SK-N-SH (cell line): ENCODE results near the gene CFAP100. TPM values are rescaled to one million over a fixed set of nuclear protein-coding genes. Genes with fewer than 3 reads are reported as not detected.

Source experiments
- CTCF ChIA-PET: fragments of 300-600, 350-600 bp; formaldehyde crosslinking; extraction: SDS; loops from one replicate; lab custom pipeline; 2021; lab: Yijun Ruan, JAX
- POLR2A ChIA-PET: fragments of 350-600 bp; sonication (Branson Sonifier 250); formaldehyde crosslinking; extraction: SDS; loops from one replicate; lab custom pipeline; 2020; ENCODE audit warnings: antibody characterized with exemption, inconsistent platforms; lab: Yijun Ruan, JAX
- DNase-seq: peaks from one replicate; pipeline ENCODE4 v3.0.0; 2012
- H2AFZ ChIP-seq: fragments of 200-600 bp; sonication (generic); 2 replicates; pipeline ENCODE4 v1.8.1; 2016; ENCODE audit warnings: antibody characterized with exemption, mild to moderate bottlenecking, low read depth
- H3F3A ChIP-seq: fragments of 200-600 bp; sonication (generic); replicated peaks from 2 replicates; pipeline ENCODE3; 2016; ENCODE audit warnings: antibody characterized with exemption, mild to moderate bottlenecking; ENCODE audit not compliant: insufficient read depth
- H3K27ac ChIP-seq, 2 experiments: fragments of 200-500 bp in 1 of 2; fragments of 200-600 bp in 1 of 2; sonication (Bioruptor generic) in 1 of 2; sonication (generic), shearing (Covaris generic) in 1 of 2; 2 replicates each; pipeline versions ENCODE4 v1.5.1 to v1.6.1; 2014 to 2016; ENCODE audit warnings: low read depth in 2 of 2, inconsistent platforms in 1 of 2, low read length in 1 of 2, mild to moderate bottlenecking in 1 of 2, mixed read lengths in 1 of 2
- H3K27me3 ChIP-seq: fragments of 200-600 bp; sonication (generic), shearing (Covaris generic); 2 replicates; pipeline ENCODE4 v1.6.1; 2016; ENCODE audit warnings: mixed run types; ENCODE audit not compliant: insufficient read depth
- H3K36me3 ChIP-seq, 2 experiments: fragments of 200-500 bp in 1 of 2; fragments of 200-600 bp in 1 of 2; sonication (Bioruptor generic) in 1 of 2; sonication (generic) in 1 of 2; replicated peaks in 1 of 2; 2 replicates each; pipeline versions ENCODE3 to v1.5.1; 2014 to 2016; ENCODE audit warnings: low read length in 1 of 2, mild to moderate bottlenecking in 1 of 2; ENCODE audit not compliant: insufficient read depth in 2 of 2, control insufficient read depth in 1 of 2
- H3K4me1 ChIP-seq, 2 experiments: fragments of 200-500 bp in 1 of 2; fragments of 200-600 bp in 1 of 2; sonication (Bioruptor generic) in 1 of 2; sonication (generic), shearing (Covaris generic) in 1 of 2; 2 replicates each; pipeline versions ENCODE4 v1.5.1 to v1.6.1; 2014 to 2016; ENCODE audit warnings: low read depth in 1 of 2, low read length in 1 of 2, mixed run types in 1 of 2; ENCODE audit not compliant: insufficient read depth in 2 of 2, control insufficient read depth in 1 of 2
- H3K4me2 ChIP-seq: fragments of 200-600 bp; sonication (generic), shearing (Covaris generic); 2 replicates; pipeline ENCODE4 v1.6.1; 2017; ENCODE audit warnings: mixed run types
- H3K4me3 ChIP-seq, 2 experiments: fragments of 200-500 bp in 1 of 2; fragments of 200-600 bp in 1 of 2; sonication (Bioruptor generic) in 1 of 2; sonication (generic), shearing (Covaris generic) in 1 of 2; 2 replicates each; pipeline versions ENCODE4 v1.5.1 to v1.8.1; 2014 to 2016; ENCODE audit warnings: low read depth in 2 of 2, inconsistent platforms in 1 of 2, low read length in 1 of 2, mild to moderate bottlenecking in 1 of 2, mixed read lengths in 1 of 2, moderate library complexity in 1 of 2
- H3K79me2 ChIP-seq: fragments of 200-600 bp; sonication (generic); 2 replicates; pipeline ENCODE4 v1.8.1; 2017; ENCODE audit warnings: mild to moderate bottlenecking; ENCODE audit not compliant: insufficient read depth
- H3K9ac ChIP-seq: fragments of 200-600 bp; sonication (generic); 2 replicates; pipeline ENCODE4 v1.6.1; 2017; ENCODE audit warnings: mixed run types
- H3K9me2 ChIP-seq: fragments of 200-600 bp; sonication (generic); 2 replicates; pipeline ENCODE4 v1.6.1; 2017; ENCODE audit warnings: mixed run types
- H3K9me3 ChIP-seq: fragments of 200-600 bp; sonication (generic); 2 replicates; pipeline ENCODE4 v1.6.1; 2017; ENCODE audit warnings: mixed run types, mild to moderate bottlenecking, moderate library complexity
- H4K20me1 ChIP-seq: fragments of 200-600 bp; sonication (generic); 2 replicates; pipeline ENCODE4 v1.6.1; 2017; ENCODE audit warnings: mild to moderate bottlenecking, mixed run types; ENCODE audit not compliant: insufficient read depth
- CHD2 ChIP-seq: fragments of 150-350 bp; IDR thresholded peaks from 2 replicates; pipeline ENCODE4 v1.6.1; 2018; ENCODE audit warnings: low read length; ENCODE audit not compliant: partially characterized antibody
- ELF1 ChIP-seq: IDR thresholded peaks from 2 replicates; pipeline ENCODE4 v1.4.0; 2012
- EP300 ChIP-seq, 2 experiments: IDR thresholded peaks; 2 replicates each; pipeline versions ENCODE4 v1.4.0 to v1.6.1; 2012; ENCODE audit warnings: borderline replicate concordance in 1 of 2, low read depth in 1 of 2, low read length in 1 of 2
- EZH2phosphoT487 ChIP-seq: fragments of 200-600 bp; sonication (generic); IDR thresholded peaks from 2 replicates; pipeline ENCODE4 v1.6.1; 2017; ENCODE audit warnings: low read depth, mixed run types, mild to moderate bottlenecking, antibody characterized with exemption, moderate library complexity, borderline replicate concordance
- FOXJ3 ChIP-seq: sonication (generic); formaldehyde crosslinking; IDR thresholded peaks from 2 replicates; pipeline ENCODE4 v1.5.1; 2020; ENCODE audit warnings: mild to moderate bottlenecking, missing genetic modification reagents
- FOXM1 ChIP-seq: IDR thresholded peaks from 2 replicates; pipeline ENCODE4 v1.4.0; 2012; ENCODE audit warnings: low read depth, mild to moderate bottlenecking
- GATA2 ChIP-seq: sonication (generic); formaldehyde crosslinking; IDR thresholded peaks from 2 replicates; pipeline ENCODE4 v1.5.0; 2020; ENCODE audit warnings: mild to moderate bottlenecking, missing genetic modification reagents
- IRF3 ChIP-seq: fragments of 150-350 bp; IDR thresholded peaks from 2 replicates; pipeline ENCODE4 v1.6.1; 2016; ENCODE audit warnings: mild to moderate bottlenecking, low read depth, low read length
- JUND ChIP-seq: IDR thresholded peaks from 2 replicates; pipeline ENCODE4 v1.4.0; 2012
- MXI1 ChIP-seq: IDR thresholded peaks from 2 replicates; pipeline ENCODE4 v1.6.1; 2012; ENCODE audit warnings: mild to moderate bottlenecking, low read depth, low read length, improper control_type of control experiment
- NFIC ChIP-seq: IDR thresholded peaks from 2 replicates; pipeline ENCODE4 v1.4.0; 2012; ENCODE audit warnings: borderline replicate concordance
- NRF1 ChIP-seq: IDR thresholded peaks from 2 replicates; pipeline ENCODE4 v1.6.1; 2012; ENCODE audit warnings: low read depth, mild to moderate bottlenecking, low read length
- RAD21 ChIP-seq: IDR thresholded peaks from 2 replicates; pipeline ENCODE4 v1.6.1; 2012; ENCODE audit warnings: mild to moderate bottlenecking, low read length
- RCOR1 ChIP-seq: fragments of 150-350 bp; IDR thresholded peaks from 2 replicates; pipeline ENCODE4 v1.6.1; 2017; ENCODE audit warnings: antibody characterized with exemption, low read length
- REST ChIP-seq: IDR thresholded peaks from 2 replicates; pipeline ENCODE4 v1.6.1; 2012; ENCODE audit warnings: mild to moderate bottlenecking, low read depth, low read length, moderate library complexity
- RFX5 ChIP-seq: IDR thresholded peaks from 2 replicates; pipeline ENCODE4 v1.6.1; 2012; ENCODE audit warnings: mild to moderate bottlenecking, improper control_type of control experiment, low read length
- RXRA ChIP-seq: IDR thresholded peaks from 2 replicates; pipeline ENCODE4 v1.4.0; 2012; ENCODE audit warnings: low read depth, mild to moderate bottlenecking, borderline replicate concordance
- TCF12 ChIP-seq: IDR thresholded peaks from 2 replicates; pipeline ENCODE4 v1.4.0; 2012
- TEAD4 ChIP-seq: IDR thresholded peaks from 2 replicates; pipeline ENCODE4 v1.4.0; 2012; ENCODE audit warnings: mild to moderate bottlenecking, borderline replicate concordance; ENCODE audit not compliant: insufficient read depth
- USF2 ChIP-seq: fragments of 150-350 bp; IDR thresholded peaks from 2 replicates; pipeline ENCODE4 v1.6.1; 2017; ENCODE audit warnings: antibody characterized with exemption, low read length, low read depth, borderline replicate concordance
- YY1 ChIP-seq: IDR thresholded peaks from 2 replicates; pipeline ENCODE4 v1.4.0; 2012; ENCODE audit warnings: low read depth, mild to moderate bottlenecking
- WGBS: methylation state at CpG from one replicate; pipeline ENCODE4 v1.1.6; 2017; ENCODE audit warnings: low lambda C conversion rate; 5-methylcytosine and 5-hydroxymethylcytosine counted together
- polyA plus RNA-seq, 3 experiments: library from polyadenylated mRNA; depleted of rRNA; stranded (reverse); fragments of >200 nt; gene quantifications; 2 replicates each; pipeline ENCODE4 v1.2.3, GENCODE V29; 2012

CFAP100 gene
- polyA plus RNA-seq, 1 of the 3 experiments (the other 2 are of a cell fraction) = not detected

- TF ChIP-seq IRF3 (no peak), RCOR1 (no peak), GATA2 (CRISPR knock-in tag) (no peak), ELF1 (no peak), JUND (no peak), RFX5 (no peak), EP300 (IDR thresholded peaks at IDR 0.05; ENCODE audit: borderline replicate concordance in 1 of 2, low read depth in 1 of 2, low read length in 1 of 2) (no peak), NRF1 (no peak), EZH2phosphoT487 (no peak), FOXM1 (no peak), TCF12 (no peak)
- TF ChIP-seq, all 33 proteins: peak for 0
- DNase-seq = no peak
- POLR2A ChIA-PET = no interaction called here
Measured at GRCh38 chr3:126390201-126390600, 4.5 kb upstream of the CFAP100 start.

GRCh38 chr3:126390751-126391150 is 4.0 kb upstream of the CFAP100 start:
- no peaks in the 10 kb centered on the region for H3K27me3 ChIP-seq
- H4K20me1 ChIP-seq = no peaks in the 10 kb centered on the region
- H3K4me1 ChIP-seq = peaks cover 0 to 25% of the 10 kb centered on the region in 2 experiments; a peak in 2 of 4 replicates
- H3K36me3 ChIP-seq = no peaks in the 10 kb centered on the region
- no peaks in the 10 kb centered on the region for H3K9me3 ChIP-seq
- CTCF ChIA-PET = interaction anchor here (0.7 to 7.1 kb wide), 14 partner anchors 8 to 267 kb away, joined by 3 to 79 read pairs (median 4); partner anchors contain the start of gene ZXDC
- no peak overlapping the region for H3K4me2 ChIP-seq
- TF ChIP-seq TEAD4 (no peak), JUND (no peak), NFIC (no peak), RCOR1 (no peak), USF2 (no peak), RAD21 (no peak), FOXM1 (no peak), MXI1 (no peak), YY1 (no peak), EP300 (IDR thresholded peaks at IDR 0.05; ENCODE audit: borderline replicate concordance in 1 of 2, low read depth in 1 of 2, low read length in 1 of 2) (no peak), REST (no peak), GATA2 (CRISPR knock-in tag) (no peak), FOXJ3 (CRISPR knock-in tag) (no peak), RXRA (no peak), CHD2 (no peak), TCF12 (no peak)
- TF ChIP-seq, all 33 proteins: peak for 0
- 29% methylated on average over 4 of the region's 4 CpGs for WGBS
- DNase-seq = no peak
- H3K4me3 ChIP-seq = no peak overlapping the region
- H2AFZ ChIP-seq = no peak overlapping the region
- no peaks in the 10 kb centered on the region for H3K9me2 ChIP-seq
- H3K27ac ChIP-seq = no peak overlapping the region
- no peak overlapping the region for H3K9ac ChIP-seq
- no peaks in the 10 kb centered on the region for H3F3A ChIP-seq
- POLR2A ChIA-PET = no interaction called here
- H3K79me2 ChIP-seq = no peaks in the 10 kb centered on the region

More at GRCh38 chr3:126390201-126390600, 4.5 kb upstream of the CFAP100 start:
- Histone ChIP-seq H3K9me2 (no peaks in the 10 kb centered on the region), H3K4me1 (peaks cover 0 to 25% of the 10 kb centered on the region in 2 experiments; a peak in 2 of 4 replicates), H2AFZ (no peak overlapping the region), H3F3A (no peaks in the 10 kb centered on the region), H3K27ac (no peak overlapping the region), H3K9ac (no peak overlapping the region), H4K20me1 (no peaks in the 10 kb centered on the region), H3K79me2 (no peaks in the 10 kb centered on the region), H3K9me3 (no peaks in the 10 kb centered on the region), H3K27me3 (no peaks in the 10 kb centered on the region), H3K4me2 (no peak overlapping the region), H3K4me3 (no peak overlapping the region), H3K36me3 (no peaks in the 10 kb centered on the region)
- CTCF ChIA-PET = interaction anchor here (0.9 to 7.1 kb wide), 21 partner anchors 9 to 266 kb away, joined by 3 to 79 read pairs (median 4); partner anchors contain the start of gene ZXDC
- 80% methylated on average over 15 of the region's 15 CpGs for WGBS
